RWPE2 (cell line): Measurements from ENCODE around the gene HPSE2.

Source experiments
- ATAC-seq: fragments of 200-7000 bp; cut with Tn5 transposase; 3 replicates; pipeline ENCODE4 v1.9.1; 2021; ENCODE audit warnings: low read depth
- DNase-seq: peaks from one replicate; pipeline ENCODE4 v3.0.0-alpha.2; 2020; ENCODE audit warnings: low spot score
- H3K27ac ChIP-seq: fragments of 450-650 bp; 2 replicates; pipeline ENCODE4 v1.5.1; 2017; ENCODE audit warnings: mild to moderate bottlenecking; ENCODE audit not compliant: poor library complexity, severe bottlenecking
- H3K27me3 ChIP-seq: fragments of 250-450 bp; sonication (Bioruptor Pico); 2 replicates; pipeline ENCODE4 v1.5.1; 2021; ENCODE audit warnings: mild to moderate bottlenecking, moderate library complexity; ENCODE audit not compliant: insufficient read depth, poor library complexity, severe bottlenecking
- H3K36me3 ChIP-seq: fragments of 250-450 bp; sonication (Bioruptor Pico); 2 replicates; pipeline ENCODE4 v1.5.1; 2020; ENCODE audit warnings: low read depth, mild to moderate bottlenecking, moderate library complexity
- H3K4me1 ChIP-seq: fragments of 250-450 bp; sonication (Bioruptor Pico); 2 replicates; pipeline ENCODE4 v1.5.1; 2021; ENCODE audit warnings: mild to moderate bottlenecking, moderate library complexity; ENCODE audit not compliant: insufficient read depth, poor library complexity, severe bottlenecking
- H3K4me3 ChIP-seq: fragments of 250-450 bp; sonication (Bioruptor Pico); 2 replicates; pipeline ENCODE4 v1.5.1; 2021; ENCODE audit warnings: mild to moderate bottlenecking, moderate library complexity; ENCODE audit not compliant: severe bottlenecking
- H3K9me3 ChIP-seq: fragments of 250-450 bp; sonication (Bioruptor Pico); 2 replicates; pipeline ENCODE4 v1.5.1; 2021; ENCODE audit warnings: mild to moderate bottlenecking, moderate library complexity; ENCODE audit not compliant: severe bottlenecking
- TF ChIP-seq, protein P1 (sequence below): fragments of 450-650 bp; IDR thresholded peaks from one replicate; pipeline ENCODE4 v1.5.1; 2017; ENCODE audit warnings: mild to moderate bottlenecking, moderate library complexity; ENCODE audit not compliant: poor library complexity, severe bottlenecking

Gene HPSE2

DNA sequence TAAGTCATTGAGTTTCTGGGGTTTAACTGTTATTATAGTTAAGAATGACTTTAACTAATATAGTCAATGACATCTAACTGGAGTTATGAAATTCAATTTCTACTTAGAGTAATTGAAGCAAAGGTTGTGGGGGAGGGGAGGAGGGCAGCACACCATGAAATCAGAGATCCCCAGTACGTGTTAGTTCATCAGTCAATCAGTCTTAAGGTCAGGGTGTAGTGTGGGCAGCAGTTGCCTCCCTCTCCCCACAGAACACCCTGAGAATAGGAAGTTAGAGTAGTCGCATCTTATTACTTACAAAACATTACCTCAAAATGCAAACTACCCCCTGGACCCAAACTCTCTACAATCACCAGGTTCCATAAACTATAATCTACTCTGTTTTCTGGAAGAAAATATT, 781.9 kb downstream of the HPSE2 start:
- Histone ChIP-seq H3K9me3 (no peaks in the 10 kb centered on the region), H3K27me3 (no peaks in the 10 kb centered on the region), H3K27ac (no peak overlapping the region), H3K4me3 (no peak overlapping the region), H3K4me1 (no peaks in the 10 kb centered on the region), H3K36me3 (no peaks in the 10 kb centered on the region)
- DNase-seq (no peak), ATAC-seq (no peak)
- TF ChIP-seq, protein P1, sequence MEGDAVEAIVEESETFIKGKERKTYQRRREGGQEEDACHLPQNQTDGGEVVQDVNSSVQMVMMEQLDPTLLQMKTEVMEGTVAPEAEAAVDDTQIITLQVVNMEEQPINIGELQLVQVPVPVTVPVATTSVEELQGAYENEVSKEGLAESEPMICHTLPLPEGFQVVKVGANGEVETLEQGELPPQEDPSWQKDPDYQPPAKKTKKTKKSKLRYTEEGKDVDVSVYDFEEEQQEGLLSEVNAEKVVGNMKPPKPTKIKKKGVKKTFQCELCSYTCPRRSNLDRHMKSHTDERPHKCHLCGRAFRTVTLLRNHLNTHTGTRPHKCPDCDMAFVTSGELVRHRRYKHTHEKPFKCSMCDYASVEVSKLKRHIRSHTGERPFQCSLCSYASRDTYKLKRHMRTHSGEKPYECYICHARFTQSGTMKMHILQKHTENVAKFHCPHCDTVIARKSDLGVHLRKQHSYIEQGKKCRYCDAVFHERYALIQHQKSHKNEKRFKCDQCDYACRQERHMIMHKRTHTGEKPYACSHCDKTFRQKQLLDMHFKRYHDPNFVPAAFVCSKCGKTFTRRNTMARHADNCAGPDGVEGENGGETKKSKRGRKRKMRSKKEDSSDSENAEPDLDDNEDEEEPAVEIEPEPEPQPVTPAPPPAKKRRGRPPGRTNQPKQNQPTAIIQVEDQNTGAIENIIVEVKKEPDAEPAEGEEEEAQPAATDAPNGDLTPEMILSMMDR = no peak

DNA sequence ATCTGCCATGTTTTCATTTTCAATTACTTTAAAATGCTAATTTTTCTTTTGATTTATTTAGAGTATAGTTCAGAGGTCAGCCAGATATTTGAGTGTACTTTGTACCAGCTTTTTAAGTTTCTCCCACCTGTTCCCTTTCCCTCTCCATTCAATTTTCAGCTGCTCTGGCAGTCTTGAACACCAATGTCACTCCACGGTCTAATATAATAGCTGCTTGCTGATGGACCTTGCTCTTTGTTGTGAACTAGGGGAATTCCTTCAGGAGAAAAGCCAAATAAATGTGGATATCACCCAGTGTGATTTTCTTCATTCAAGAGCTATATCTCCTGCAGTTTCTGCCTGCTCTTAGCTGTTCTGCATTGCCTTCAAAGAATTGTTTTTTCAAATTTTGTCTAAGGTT, 785.0 kb downstream of the HPSE2 start:
- Histone ChIP-seq H3K27me3 (no peaks in the 10 kb centered on the region), H3K4me3 (no peak overlapping the region), H3K27ac (no peak overlapping the region), H3K36me3 (no peaks in the 10 kb centered on the region), H3K9me3 (no peaks in the 10 kb centered on the region), H3K4me1 (no peaks in the 10 kb centered on the region)
- TF ChIP-seq, protein P1 = no peak
- DNase-seq = no peak
- no peak for ATAC-seq

DNA sequence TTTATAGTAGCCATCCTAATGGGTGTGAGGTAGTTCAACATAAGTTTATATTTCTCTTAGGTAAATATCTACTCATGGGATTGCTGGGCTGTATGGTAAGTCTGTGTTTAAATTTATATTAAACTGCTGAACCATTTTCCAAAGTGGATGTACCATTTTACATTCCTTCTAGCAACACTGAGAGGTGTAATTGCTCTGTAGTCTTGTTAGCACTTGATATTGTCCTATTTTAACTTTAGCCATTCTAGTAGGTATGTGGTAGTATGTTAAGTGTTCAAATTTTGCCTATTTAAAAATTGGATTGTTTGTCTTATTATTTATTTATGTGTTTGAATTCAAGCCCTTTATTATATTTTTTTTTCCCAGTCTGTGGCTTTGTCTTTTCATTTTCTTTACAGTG, 786.4 kb downstream of the HPSE2 start:
- TF ChIP-seq, protein P1 = no peak
- Histone ChIP-seq H3K9me3 (no peaks in the 10 kb centered on the region), H3K27me3 (no peaks in the 10 kb centered on the region), H3K4me1 (no peaks in the 10 kb centered on the region), H3K4me3 (no peak overlapping the region), H3K27ac (no peak overlapping the region), H3K36me3 (peaks cover 13% of the 10 kb centered on the region)
- no peak for ATAC-seq
- DNase-seq = no peak

DNA sequence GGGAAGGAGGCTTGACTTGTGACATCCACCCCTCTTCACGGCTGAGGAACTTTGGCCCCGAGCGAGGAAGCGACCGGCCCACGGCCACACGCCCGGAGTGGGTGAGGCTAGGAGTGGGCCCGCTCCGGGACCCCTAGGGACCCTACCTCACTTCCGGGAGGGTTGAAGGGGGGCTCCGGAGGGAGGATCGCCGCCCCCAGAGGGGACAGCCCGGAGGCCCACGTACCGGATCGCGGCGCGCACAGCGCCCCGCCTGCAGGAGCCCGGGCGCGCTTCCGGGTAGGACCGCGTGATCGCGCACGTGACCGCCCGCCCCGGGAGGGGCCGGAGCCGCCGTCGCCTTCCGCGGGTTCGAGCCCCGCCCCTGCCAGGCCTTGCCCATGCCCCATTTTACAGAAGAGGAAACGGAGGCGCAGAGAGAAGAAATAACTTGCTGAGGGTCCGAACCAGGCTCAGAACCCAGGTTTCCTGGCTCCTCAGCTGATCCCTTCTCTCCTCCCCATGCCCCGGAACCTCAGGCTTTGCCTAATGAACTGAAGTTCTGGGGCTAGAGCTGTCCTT, 788.9 kb downstream of the HPSE2 start, which contains the start of gene HPS1:
TSS of gene HPS1 (minus strand) at position 275 of the 561 bp plus-strand sequence. CDS start 3,695 bp downstream, outside the sequence.
- Histone ChIP-seq H3K4me1 (no peaks in the 10 kb centered on the region), H3K27ac (peak within 1 kb of the TSS; percentile 50), H3K36me3 (peaks cover 31% of the 10 kb centered on the region), H3K9me3 (no peaks in the 10 kb centered on the region), H3K27me3 (no peaks in the 10 kb centered on the region), H3K4me3 (peak within 1 kb of the TSS; percentile 90)
- DNase-seq = no peak
- ATAC-seq = peak; percentile 85
- TF ChIP-seq, protein P1 = no peak

DNA sequence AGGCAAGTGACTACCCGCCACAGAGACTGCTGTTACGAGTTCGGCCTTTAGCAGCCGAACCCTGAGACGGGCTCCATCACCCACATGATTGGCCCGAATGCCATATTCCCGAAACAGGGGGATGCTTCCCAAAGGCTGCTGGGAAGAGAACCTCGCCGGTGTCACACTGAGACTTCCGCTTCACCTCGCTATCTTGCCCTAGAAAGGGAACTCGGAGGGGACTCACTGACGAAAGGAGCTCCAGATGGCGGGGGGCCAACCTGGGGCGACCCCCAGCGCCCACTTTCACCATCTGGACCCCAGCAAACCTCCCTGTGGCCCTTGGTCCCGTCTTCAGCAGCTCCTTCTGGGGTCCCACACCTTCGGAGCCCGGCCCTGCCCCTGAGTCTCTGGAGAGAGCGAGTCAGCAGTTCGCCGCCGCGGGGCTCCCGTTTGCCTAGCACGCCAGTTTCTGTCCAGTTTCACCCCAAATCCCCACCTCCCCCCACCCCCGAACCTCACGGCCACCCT, 789.4 kb downstream of the HPSE2 start:
- DNase-seq (no peak), ATAC-seq (peak; percentile 63)
- Histone ChIP-seq H3K4me1 (no peaks in the 10 kb centered on the region), H3K27me3 (no peaks in the 10 kb centered on the region), H3K4me3 (peak overlapping the region; percentile 90), H3K27ac (peak overlapping the region; percentile 50), H3K36me3 (peaks cover 36% of the 10 kb centered on the region), H3K9me3 (no peaks in the 10 kb centered on the region)
- TF ChIP-seq, protein P1 = no peak
